ENCODE measurements around the gene LRCH4.
A peak's percentile ranks its signal among the peaks of the same experiment; 100 is the strongest.
"Not testable (repeated sequence)": the region's sequence is repeated elsewhere in the genome, so short reads cannot be mapped to it uniquely, and the experiment has no call there.

Gene LRCH4

DNA sequence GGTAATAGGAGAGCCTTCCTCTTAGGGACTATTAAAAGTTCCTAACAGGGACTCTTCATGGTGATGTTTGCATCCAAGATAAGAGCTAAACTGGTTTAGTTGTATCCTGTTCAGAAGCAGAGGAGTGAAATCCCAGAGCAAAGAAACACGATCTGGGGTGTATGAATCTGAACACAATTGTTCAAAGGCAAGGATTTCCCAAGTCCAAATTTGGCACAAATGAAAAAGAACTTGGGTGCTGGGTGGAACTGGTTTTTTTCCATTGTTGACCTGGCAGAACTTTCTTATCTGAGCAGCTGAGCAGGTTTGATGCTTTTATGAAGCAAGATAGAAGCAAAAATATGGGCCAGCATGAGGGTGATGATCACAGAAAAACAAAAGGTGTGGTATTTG is 41.0 kb downstream of the LRCH4 start:
- peak; percentile 19 for DNase-seq (ENCODE audit: low read depth, low spot score)

DNA sequence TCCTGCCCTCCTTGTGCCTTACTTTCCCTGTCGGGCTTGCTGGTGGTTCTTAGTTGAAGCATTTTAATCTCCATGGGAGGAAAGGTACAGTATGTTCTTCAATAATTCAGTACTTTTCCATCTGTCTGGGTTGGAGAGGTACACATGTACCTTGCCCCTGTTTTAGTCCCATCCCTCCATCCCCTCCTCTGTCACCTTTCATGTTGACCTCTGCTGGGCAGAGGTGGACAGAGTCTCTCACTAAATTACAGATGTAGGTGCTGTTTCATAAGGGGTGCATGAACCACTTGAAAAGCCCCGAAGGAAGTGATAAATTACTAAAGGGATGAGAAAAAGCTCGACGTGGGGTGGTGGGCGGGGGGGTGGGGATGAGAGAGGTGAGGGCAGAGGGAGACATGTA is 41.5 kb downstream of the LRCH4 start:
- DNase-seq (ENCODE audit: low read depth, low spot score) = no peak

DNA sequence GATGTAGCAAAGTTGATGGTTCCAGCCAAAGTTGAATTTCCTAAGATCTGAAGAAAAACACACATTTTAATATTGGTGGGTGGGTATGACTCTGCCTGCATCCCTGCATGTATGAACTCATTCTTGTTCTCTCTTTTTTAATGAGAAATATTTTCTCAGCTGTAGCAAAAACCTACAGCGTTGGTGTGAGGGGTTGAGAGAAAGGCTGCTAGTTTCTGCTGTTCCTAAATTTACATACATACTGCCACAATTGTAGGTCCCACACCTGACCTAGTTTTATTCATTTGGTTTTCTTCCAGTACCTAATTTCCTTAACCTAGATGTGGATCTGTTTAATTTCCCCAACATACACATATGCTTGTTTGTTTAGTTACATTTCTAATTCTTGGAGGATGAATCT is 42.3 kb downstream of the LRCH4 start:
- no peak for DNase-seq (ENCODE audit: low read depth, low spot score)

- DNase-seq (ENCODE audit: low read depth, low spot score) = not testable (repeated sequence)
Measured at GRCh38 chr7:100541309-100541708, 44.6 kb downstream of the LRCH4 start.

- no peak for DNase-seq (ENCODE audit: low read depth, low spot score)
Measured at GRCh38 chr7:100540073-100540723, 45.7 kb downstream of the LRCH4 start.

- DNase-seq (ENCODE audit: low read depth, low spot score) = no peak
Measured at GRCh38 chr7:100539436-100540006, 46.4 kb downstream of the LRCH4 start.

DNA sequence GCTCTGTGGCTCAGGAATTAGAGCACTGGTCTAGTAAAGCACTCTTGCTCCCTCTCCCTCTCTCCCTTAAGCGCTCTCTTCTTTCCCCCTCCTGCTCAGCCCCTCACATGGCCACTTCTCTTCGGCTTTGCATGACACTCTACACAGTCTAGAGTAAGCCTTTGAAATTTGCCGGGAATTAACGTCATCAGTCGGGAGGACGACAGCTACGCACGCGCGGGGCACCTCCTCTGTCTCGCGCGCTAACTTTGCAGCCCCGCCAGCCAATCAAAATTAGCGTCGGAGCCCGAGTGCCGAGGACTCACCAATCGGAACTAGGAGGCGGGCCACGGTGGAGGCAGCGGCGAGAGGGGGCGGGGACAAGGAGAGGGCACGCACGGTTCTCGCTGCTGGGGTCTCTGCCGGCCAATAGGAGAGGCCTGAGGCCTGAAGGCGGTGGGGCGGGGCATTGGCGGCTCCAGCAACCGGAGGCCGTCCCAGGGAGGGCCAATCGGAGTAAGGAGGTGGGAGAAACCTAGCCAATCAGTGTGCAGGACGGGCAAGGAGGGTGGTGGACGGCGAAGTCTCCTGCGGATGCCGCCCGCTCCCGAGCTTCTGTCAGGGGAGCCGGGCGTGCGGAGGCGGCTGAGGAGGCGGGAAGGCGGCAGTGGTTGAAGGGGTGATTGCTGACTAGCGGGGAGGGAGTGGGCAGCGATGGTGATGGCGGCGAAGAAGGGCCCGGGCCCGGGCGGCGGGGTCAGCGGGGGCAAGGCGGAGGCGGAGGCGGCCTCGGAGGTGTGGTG is 47.1 kb downstream of the LRCH4 start, which contains the start of gene AGFG2:
TSS of gene AGFG2 (plus strand) at position 550 of the 782 bp plus-strand sequence. CDS start at position 694, 144 bp downstream.
- DNase-seq (ENCODE audit: low read depth, low spot score) = peak; percentile 100

- DNase-seq (ENCODE audit: low read depth, low spot score) = no peak
Measured at GRCh38 chr7:100538348-100538653, 47.6 kb downstream of the LRCH4 start.

- DNase-seq (ENCODE audit: low read depth, low spot score) = not testable (repeated sequence)
Measured at GRCh38 chr7:100536695-100537094, 49.2 kb downstream of the LRCH4 start.

DNA sequence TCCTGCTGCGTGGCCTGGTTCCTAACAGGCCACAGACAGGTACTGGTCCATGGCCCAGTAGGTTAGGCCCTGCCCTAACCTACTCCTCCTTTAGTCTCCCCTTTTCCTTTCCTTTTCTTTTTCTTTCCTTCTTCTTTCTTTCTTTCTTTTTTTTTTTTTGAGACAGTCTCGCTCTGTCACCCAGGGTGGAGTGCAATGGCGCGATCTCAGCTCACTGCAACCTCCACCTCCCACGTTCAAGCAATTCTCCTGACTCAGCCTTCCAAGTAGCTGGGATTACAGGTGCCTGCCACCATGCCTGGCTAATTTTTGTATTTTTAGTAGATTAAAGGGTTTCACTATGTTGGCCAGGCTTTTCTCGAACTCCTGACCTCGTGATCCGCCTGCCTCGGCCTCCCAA is 49.9 kb downstream of the LRCH4 start:
- DNase-seq (ENCODE audit: low read depth, low spot score) = not testable (repeated sequence)

DNA sequence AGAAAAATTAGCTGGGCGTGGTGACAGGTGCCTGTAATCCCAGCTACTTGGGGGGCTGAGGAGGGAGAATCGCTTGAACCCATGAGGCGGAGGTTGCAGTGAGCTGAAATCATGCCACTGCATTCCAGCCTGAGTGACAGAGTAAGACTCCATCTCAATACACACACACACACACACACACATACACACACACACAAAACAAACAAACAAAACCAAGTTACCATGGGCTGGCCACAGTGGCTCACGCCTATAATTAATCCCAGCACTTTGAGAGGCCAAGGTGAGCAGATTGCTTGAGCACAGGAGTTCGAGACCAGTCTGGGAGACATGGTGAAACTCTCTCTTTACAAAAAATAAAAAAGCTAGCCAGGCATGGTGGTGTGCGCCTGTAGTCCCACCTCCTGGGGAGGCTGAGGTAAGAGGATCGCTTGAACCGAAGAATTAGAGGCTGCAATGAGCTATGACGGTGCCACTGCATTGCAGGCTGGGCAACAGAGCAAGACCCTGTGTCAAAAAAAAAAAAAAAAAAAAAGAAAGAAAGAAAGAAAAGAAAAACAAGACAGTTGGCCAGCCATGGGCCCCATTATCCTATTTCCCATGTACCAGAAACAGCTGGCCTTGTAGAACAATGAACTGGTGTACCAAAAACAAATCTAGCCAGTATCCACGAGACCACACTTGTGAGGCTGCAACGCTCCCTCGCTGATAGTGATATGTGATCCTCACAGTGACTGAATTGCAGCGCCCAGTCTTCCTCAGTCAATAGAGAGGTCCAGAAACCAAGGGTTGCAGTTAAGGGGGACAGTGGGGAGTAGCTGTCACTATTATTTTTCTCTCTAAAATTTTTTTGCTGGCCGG is 53.5 kb downstream of the LRCH4 start:
- no peak for DNase-seq (ENCODE audit: low read depth, low spot score)

- not testable (repeated sequence) for DNase-seq (ENCODE audit: low read depth, low spot score)
Measured at GRCh38 chr7:100528108-100528866, 57.6 kb downstream of the LRCH4 start.
